Transverse colon (tissue), 4 donors: ENCODE results near the gene GTF2H4.

Experiments
- CTCF ChIP-seq, 5 experiments: fragments of 200-600 bp in 3 of 5; fragments of 450-650 bp in 2 of 5; sonication (generic) in 3 of 5; IDR thresholded peaks; 1 replicate in 2 of 5; 2 replicates in 3 of 5; pipeline ENCODE4 v1.5.1; 2016 to 2017; ENCODE audit warnings: antibody characterized with exemption in 5 of 5, inconsistent platforms in 3 of 5, mild to moderate bottlenecking in 2 of 5, moderate library complexity in 1 of 5
- EP300 ChIP-seq: sonication (generic); formaldehyde crosslinking; IDR thresholded peaks from one replicate; pipeline ENCODE4 v1.6.1; 2017; ENCODE audit warnings: antibody characterized with exemption, low read depth
- POLR2A ChIP-seq: fragments of 450-650 bp; IDR thresholded peaks from one replicate; pipeline ENCODE4 v1.6.1; 2016; ENCODE audit warnings: antibody characterized with exemption, mild to moderate bottlenecking, moderate library complexity
- POLR2AphosphoS5 ChIP-seq, 3 donors: sonication (generic); formaldehyde crosslinking; IDR thresholded peaks; one replicate each; pipeline ENCODE4 v1.6.1; 2016; ENCODE audit warnings: antibody characterized with exemption in 3 of 3

GRCh38 chr6:30887901-30888815 lies 19.8 kb upstream of the GTF2H4 start:
- no peak for TF ChIP-seq CTCF (IDR thresholded peaks at IDR 0.05)
- no peak for TF ChIP-seq POLR2AphosphoS5 (IDR thresholded peaks at IDR 0.05)
- TF ChIP-seq POLR2A, result no peak
- TF ChIP-seq EP300, result no peak
